ENCODE data around the gene KRT2. TPM values are rescaled to one million over a fixed set of nuclear protein-coding genes. Genes with fewer than 3 reads are reported as not detected.

The KRT2 gene
- total RNA-seq, 2 donors from 2014 or later, result 1.4 TPM; not detected in 1

DNA sequence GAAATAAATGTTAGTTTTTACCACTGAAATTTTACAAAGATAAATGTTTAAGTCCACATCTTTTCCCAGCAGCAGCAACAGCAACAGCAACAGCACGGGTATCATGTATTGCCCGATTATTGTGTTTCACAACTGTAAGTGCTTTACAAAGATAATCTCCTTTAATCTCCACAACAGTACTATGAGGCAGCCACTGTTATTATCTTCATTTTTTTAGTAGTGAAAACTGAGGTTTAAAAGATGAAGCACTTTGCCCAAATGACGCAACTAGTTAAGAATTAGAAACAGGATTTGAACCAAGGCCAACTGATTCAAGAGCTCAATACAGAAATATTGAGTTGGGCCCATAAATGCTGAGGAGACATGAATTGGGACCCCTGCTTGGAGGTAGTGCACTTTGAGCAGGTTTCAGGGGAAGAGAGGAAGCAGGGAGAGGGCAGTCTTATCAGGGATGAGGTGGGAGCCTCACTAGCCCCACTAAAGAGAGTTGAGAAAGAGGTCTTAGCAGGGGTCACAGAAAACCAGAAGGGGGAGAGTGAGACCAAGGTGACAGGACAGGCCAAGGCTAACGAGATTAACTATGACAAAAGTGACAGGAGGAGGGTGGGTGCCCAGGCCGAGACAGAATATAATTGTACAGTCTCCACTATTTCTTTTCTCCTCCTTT, 15.3 kb downstream of the KRT2 start:
- DNase-seq (ENCODE audit: low spot score) (no peak), ATAC-seq (ENCODE audit: insufficient number of reproducible peaks, low FRiP score, low read depth) (no peak)
- no peaks in the 10 kb centered on the region for H3K36me3 ChIP-seq
- H3K27me3 ChIP-seq (replicated peaks; ENCODE audit: insufficient read depth), result no peaks in the 10 kb centered on the region
- H3K27ac ChIP-seq, result no peak overlapping the region
- H3K9me3 ChIP-seq, result no peaks in the 10 kb centered on the region
- no peaks in the 10 kb centered on the region for H3K4me1 ChIP-seq (ENCODE audit: control insufficient read depth in 1 of 2, low read depth in 2 of 2)
- TF ChIP-seq, protein P1, sequence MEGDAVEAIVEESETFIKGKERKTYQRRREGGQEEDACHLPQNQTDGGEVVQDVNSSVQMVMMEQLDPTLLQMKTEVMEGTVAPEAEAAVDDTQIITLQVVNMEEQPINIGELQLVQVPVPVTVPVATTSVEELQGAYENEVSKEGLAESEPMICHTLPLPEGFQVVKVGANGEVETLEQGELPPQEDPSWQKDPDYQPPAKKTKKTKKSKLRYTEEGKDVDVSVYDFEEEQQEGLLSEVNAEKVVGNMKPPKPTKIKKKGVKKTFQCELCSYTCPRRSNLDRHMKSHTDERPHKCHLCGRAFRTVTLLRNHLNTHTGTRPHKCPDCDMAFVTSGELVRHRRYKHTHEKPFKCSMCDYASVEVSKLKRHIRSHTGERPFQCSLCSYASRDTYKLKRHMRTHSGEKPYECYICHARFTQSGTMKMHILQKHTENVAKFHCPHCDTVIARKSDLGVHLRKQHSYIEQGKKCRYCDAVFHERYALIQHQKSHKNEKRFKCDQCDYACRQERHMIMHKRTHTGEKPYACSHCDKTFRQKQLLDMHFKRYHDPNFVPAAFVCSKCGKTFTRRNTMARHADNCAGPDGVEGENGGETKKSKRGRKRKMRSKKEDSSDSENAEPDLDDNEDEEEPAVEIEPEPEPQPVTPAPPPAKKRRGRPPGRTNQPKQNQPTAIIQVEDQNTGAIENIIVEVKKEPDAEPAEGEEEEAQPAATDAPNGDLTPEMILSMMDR (IDR thresholded peaks at IDR 0.05), result no peak
- H3K4me3 ChIP-seq, result no peak overlapping the region

DNA sequence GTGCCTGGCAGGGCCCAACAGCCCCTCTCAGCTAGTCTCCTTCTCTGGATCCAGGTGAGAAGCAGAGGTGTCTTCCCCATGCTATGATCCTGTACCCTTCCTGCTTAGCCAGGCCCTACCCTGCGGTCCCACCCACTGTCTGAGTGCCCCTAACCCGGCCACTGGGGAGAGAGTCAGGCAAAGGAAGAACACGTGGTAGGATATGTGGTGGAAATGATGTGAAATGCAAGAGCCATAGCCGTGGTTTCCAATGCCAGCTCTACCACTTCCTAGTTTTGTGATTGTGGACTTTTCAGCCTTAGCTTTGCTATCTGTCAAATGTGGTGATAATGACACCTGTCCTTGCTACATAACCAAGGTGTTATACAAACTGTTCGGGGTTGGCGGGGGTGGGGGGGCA, 15.8 kb downstream of the KRT2 start:
- Histone ChIP-seq H3K4me3 (no peak overlapping the region), H3K27ac (no peak overlapping the region), H3K27me3 (replicated peaks; ENCODE audit: insufficient read depth) (no peaks in the 10 kb centered on the region), H3K36me3 (no peaks in the 10 kb centered on the region), H3K9me3 (no peaks in the 10 kb centered on the region), H3K4me1 (ENCODE audit: control insufficient read depth in 1 of 2, low read depth in 2 of 2) (no peaks in the 10 kb centered on the region)
- TF ChIP-seq, protein P1 (IDR thresholded peaks at IDR 0.05), result no peak
- DNase-seq (ENCODE audit: low spot score) (no peak), ATAC-seq (ENCODE audit: insufficient number of reproducible peaks, low FRiP score, low read depth) (no peak)

DNA sequence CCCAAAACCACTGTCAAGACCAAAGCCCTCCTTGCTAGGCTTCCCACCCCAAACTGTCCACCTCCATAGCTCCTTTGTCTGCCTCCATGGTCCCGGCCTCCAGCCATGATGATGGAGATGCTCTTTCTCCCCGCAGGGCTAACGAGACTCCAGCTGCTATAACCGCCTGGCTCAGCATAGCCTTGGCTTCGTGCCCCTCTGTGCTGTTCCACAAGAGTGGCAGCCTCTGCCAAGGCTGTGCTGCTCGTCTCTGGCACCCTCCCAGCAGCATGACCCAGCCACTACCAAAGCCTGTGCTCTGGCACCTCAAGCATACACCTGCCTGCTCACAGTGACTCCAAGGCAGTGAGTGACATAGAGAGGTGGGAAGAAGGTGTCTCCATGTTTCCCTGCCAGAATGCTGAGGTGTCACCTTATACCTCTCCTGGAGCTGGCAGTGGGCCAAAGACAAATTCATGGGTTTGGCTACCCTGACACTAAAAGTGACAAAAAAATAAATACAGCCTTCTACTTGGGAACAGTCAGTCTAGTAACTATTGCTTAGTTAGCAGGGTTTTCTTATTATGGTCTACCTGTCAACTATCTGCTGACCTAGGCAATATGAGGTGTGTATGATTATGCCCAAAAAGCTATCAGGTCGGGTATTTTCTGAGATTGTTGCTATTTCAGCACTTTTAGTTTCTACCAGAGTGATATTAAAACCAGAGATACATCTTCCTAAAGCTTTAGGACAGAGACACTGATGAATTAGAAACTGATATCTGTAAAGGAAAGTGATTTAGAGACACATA, 17.6 kb downstream of the KRT2 start:
- TF ChIP-seq, protein P1 (IDR thresholded peaks at IDR 0.05), result no peak
- Histone ChIP-seq H3K4me3 (no peak overlapping the region), H3K27ac (no peak overlapping the region), H3K4me1 (ENCODE audit: control insufficient read depth in 1 of 2, low read depth in 2 of 2) (no peaks in the 10 kb centered on the region), H3K36me3 (no peaks in the 10 kb centered on the region), H3K27me3 (replicated peaks; ENCODE audit: insufficient read depth) (no peaks in the 10 kb centered on the region), H3K9me3 (no peaks in the 10 kb centered on the region)
- no peak for ATAC-seq (ENCODE audit: insufficient number of reproducible peaks, low FRiP score, low read depth)
- DNase-seq (ENCODE audit: low spot score), result no peak

DNA sequence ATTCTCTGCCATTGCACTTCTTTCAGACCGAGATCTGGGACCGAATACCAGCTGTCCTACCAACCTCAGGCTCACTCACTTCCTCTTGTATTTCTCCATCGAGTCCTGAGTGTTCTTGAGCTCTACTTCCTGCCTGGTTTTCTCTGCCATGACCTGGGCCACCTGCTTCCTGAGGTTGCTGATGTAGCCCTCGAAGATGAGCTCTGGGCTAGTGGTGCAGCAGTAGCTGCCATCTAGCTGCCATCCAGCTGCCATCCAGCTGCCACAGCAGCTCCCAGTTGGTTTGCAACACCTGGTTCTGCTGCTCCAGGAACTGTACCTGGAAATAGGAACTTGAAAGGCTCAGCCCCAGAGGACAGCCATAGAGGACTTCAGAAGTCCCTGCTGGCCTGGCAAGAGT, 18.6 kb downstream of the KRT2 start:
- no peak for ATAC-seq (ENCODE audit: insufficient number of reproducible peaks, low FRiP score, low read depth)
- H3K4me1 ChIP-seq (ENCODE audit: control insufficient read depth in 1 of 2, low read depth in 2 of 2), result no peaks in the 10 kb centered on the region
- no peaks in the 10 kb centered on the region for H3K27me3 ChIP-seq (replicated peaks; ENCODE audit: insufficient read depth)
- no peak overlapping the region for H3K27ac ChIP-seq
- H3K36me3 ChIP-seq, result no peaks in the 10 kb centered on the region
- H3K9me3 ChIP-seq, result no peaks in the 10 kb centered on the region
- no peak overlapping the region for H3K4me3 ChIP-seq
- TF ChIP-seq, protein P1 (IDR thresholded peaks at IDR 0.05), result no peak
- DNase-seq (ENCODE audit: low spot score), result no peak

DNA sequence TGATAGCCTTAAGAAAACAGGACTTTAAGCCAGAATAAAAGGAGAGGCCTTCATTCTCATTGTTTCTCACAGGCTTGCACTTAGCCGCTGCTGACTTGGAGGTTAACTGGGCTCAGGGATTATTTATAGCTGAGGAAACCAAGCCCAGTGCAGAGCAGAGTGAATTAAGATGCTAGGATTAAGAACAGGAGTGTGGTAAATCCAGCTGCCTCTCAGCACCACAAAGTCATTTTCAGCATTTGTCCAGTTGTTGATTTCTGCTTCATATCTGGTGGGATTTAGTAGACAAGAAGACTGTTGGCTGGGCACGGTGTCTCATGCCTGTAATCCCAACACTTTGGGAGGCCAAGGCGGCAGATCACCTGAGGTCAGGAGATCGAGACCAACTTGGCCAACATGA, 19.4 kb downstream of the KRT2 start:
- Histone ChIP-seq H3K9me3 (no peaks in the 10 kb centered on the region), H3K4me3 (no peak overlapping the region), H3K36me3 (no peaks in the 10 kb centered on the region), H3K27ac (no peak overlapping the region), H3K27me3 (replicated peaks; ENCODE audit: insufficient read depth) (no peaks in the 10 kb centered on the region), H3K4me1 (ENCODE audit: control insufficient read depth in 1 of 2, low read depth in 2 of 2) (no peaks in the 10 kb centered on the region)
- DNase-seq (ENCODE audit: low spot score) (no peak), ATAC-seq (ENCODE audit: insufficient number of reproducible peaks, low FRiP score, low read depth) (no peak)
- TF ChIP-seq, protein P1 (IDR thresholded peaks at IDR 0.05), result no peak

Measured in thoracic aorta (tissue), 2 donors.